Measurements from ENCODE around the gene AUNIP. TPM values are rescaled to one million over a fixed set of nuclear protein-coding genes. Genes with fewer than 3 reads are reported as not detected.

AUNIP gene
- total and polyA plus RNA-seq, 2 of the 8 experiments (the other 6 are each of a cell fraction or from before 2014, with no cell fraction given): 18.6 to 23.2 TPM

DNA sequence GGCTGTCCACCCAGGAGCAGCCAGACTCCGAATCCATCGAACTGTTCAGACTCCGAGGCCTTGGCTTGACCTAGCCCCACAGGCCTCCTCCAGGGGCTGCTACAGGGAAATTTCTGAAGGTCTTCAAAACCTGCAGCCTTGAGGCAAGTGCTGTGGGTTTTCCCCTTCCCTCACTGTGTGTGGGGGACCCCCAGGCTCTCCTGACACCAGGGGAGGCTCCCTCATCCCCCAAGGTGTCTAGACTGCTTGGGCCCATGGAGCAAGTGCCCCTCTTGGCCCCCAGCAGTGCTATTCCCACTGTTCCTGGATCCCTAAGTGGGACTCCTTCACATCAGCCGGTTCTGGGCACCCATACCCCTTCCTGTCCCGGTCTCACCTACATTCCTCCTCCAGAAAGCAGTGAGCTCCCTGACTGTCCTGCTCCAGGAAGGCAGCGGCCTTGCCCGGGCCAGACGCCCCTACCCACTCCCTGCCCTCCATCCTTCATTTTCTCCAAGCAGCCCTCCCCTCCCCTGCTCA lies 15.4 kb upstream of the AUNIP start:
- H3K4me3 ChIP-seq (ENCODE audit: extremely low read depth in 1 of 4, insufficient read depth in 2 of 4, low read depth in 3 of 4, low read length in 4 of 4): peak overlapping the region; percentile 26 to 69 (median 48)
- no peak overlapping the region for H2BK120ac ChIP-seq (replicated peaks; ENCODE audit: low read depth, low read length)
- H2AK5ac ChIP-seq (ENCODE audit: low read depth, low read length): no peak overlapping the region
- H3K4me1 ChIP-seq (replicated peaks in 1 of 4; ENCODE audit: control insufficient read depth in 3 of 4, insufficient read depth in 4 of 4, low read length in 3 of 4): peaks cover 0 to 16% (median 11%) of the 10 kb centered on the region in 4 experiments; a peak in 5 of 7 replicates
- DNase-seq (ENCODE audit: low read depth in 1 of 2, low spot score in 2 of 2) (no peak), FAIRE-seq (no peak)
- peak overlapping the region; percentile 27; the same call in 1 of the 2 replicates for H2BK12ac ChIP-seq (ENCODE audit: low read depth, low read length)
- peak overlapping the region; percentile 66; the same call in 1 of the 2 replicates for H2BK5ac ChIP-seq (ENCODE audit: low read depth, low read length)
- no peak overlapping the region for H3K23ac ChIP-seq (ENCODE audit: insufficient read length)
- H3K79me2 ChIP-seq (ENCODE audit: control insufficient read depth in 1 of 2, insufficient read depth in 2 of 2, low read length in 2 of 2): no peaks in the 10 kb centered on the region
- H2BK20ac ChIP-seq (ENCODE audit: low read length): no peak overlapping the region
- H3K14ac ChIP-seq (ENCODE audit: insufficient read length): no peak overlapping the region
- H3K9me3 ChIP-seq (ENCODE audit: insufficient read depth in 2 of 2, low read depth in 1 of 2, low read length in 1 of 2): no peaks in the 10 kb centered on the region
- H3K9ac ChIP-seq (replicated peaks in 1 of 4; ENCODE audit: extremely low read depth in 1 of 4, low read depth in 3 of 4, low read length in 3 of 4): peak overlapping the region in 1 of 4 experiments; percentile 20; a peak in 1 of 7 replicates
- ChIA-PET CTCF (ENCODE audit: partially characterized antibody) (interaction anchor here (1.1 to 4.0 kb wide), 6 partner anchors 13 to 142 kb away, joined by 3 to 25 read pairs (median 8); partner anchors contain the start of gene PAFAH2), POLR2A (ENCODE audit: partially characterized antibody) (interaction anchor here (0.7 to 4.1 kb wide), 22 partner anchors 8 to 161 kb away, joined by 3 to 29 read pairs (median 6); partner anchors contain the start of genes MTFR1L, PAFAH2 and STMN1)
- H4K20me1 ChIP-seq (replicated peaks in 1 of 2; ENCODE audit: control insufficient read depth in 1 of 2, insufficient read depth in 2 of 2, low read length in 2 of 2): no peaks in the 10 kb centered on the region
- peaks cover 8% of the 10 kb centered on the region for H3K23me2 ChIP-seq (ENCODE audit: low read depth, low read length)
- H2AFZ ChIP-seq (ENCODE audit: low read length): no peak overlapping the region
- H3K18ac ChIP-seq (ENCODE audit: extremely low read depth, low read length): peak overlapping the region; percentile 48
- H4K5ac ChIP-seq (ENCODE audit: insufficient read length, low read depth, low read length): peak overlapping the region; percentile 19
- 47% methylated on average over 8 of the region's 8 CpGs; no CpG with 5 or more reads in 1 of the 2 experiments for WGBS, 2 experiments (ENCODE audit: extremely low coverage in 1 of 2, insufficient coverage in 1 of 2, insufficient read length in 1 of 2, insufficient replicate concordance in 2 of 2, low coverage in 1 of 2, low lambda C conversion rate in 2 of 2, missing lambda C conversion rate in 1 of 2)
- H3K56ac ChIP-seq (replicated peaks; ENCODE audit: insufficient read length, low read depth, low read length): no peak overlapping the region
- peaks cover 0 to 3% (median 1%) of the 10 kb centered on the region in 4 experiments; a peak in 4 of 7 replicates for H3K27me3 ChIP-seq (replicated peaks in 1 of 4; ENCODE audit: control insufficient read depth in 3 of 4, extremely low read depth in 1 of 4, insufficient read depth in 3 of 4, low read length in 3 of 4)
- H3K4me2 ChIP-seq (ENCODE audit: insufficient read depth in 1 of 2, low read depth in 2 of 2, low read length in 2 of 2): peak overlapping the region; percentile 68 to 79
- H2BK15ac ChIP-seq (ENCODE audit: low read length): peak overlapping the region; percentile 65; the same call in 1 of the 2 replicates
- peak; percentile 3; the same call in 1 of the 2 replicates for TF ChIP-seq TBP (IDR thresholded peaks at IDR 0.05; ENCODE audit: low read depth, low read length)
- no peak for TF ChIP-seq KDM1A (IDR thresholded peaks at IDR 0.05; ENCODE audit: borderline replicate concordance, low read length)
- TF ChIP-seq POLR2AphosphoS5 (IDR thresholded peaks at IDR 0.05; ENCODE audit: low read depth, low read length): no peak
- peak overlapping the region; percentile 30 for H4K91ac ChIP-seq (replicated peaks; ENCODE audit: insufficient read length, low read length)
- no peaks in the 10 kb centered on the region for H3K36me3 ChIP-seq (ENCODE audit: control insufficient read depth in 2 of 4, insufficient read depth in 4 of 4, low read length in 3 of 4)
- no peak overlapping the region for H3K27ac ChIP-seq (ENCODE audit: low read depth, low read length)
- no peak overlapping the region for H3K4ac ChIP-seq (replicated peaks; ENCODE audit: insufficient read length, low read depth, low read length)
- H3K79me1 ChIP-seq (ENCODE audit: low read depth, low read length): peaks cover 2% of the 10 kb centered on the region
- no peak overlapping the region for H4K8ac ChIP-seq (ENCODE audit: extremely low read depth, insufficient read depth, low read length)

Measured in H1 (cell line).